Right atrium auricular region (tissue), 2 donors: ENCODE results near the gene CPA2. TPM values are rescaled to one million over a fixed set of nuclear protein-coding genes. Genes with fewer than 3 reads are reported as not detected.

Source experiments
- DNase-seq: peaks from one replicate; pipeline ENCODE4 v3.0.0-alpha.2; 2019; ENCODE audit warnings: low spot score
- H3K27ac ChIP-seq, 2 donors: fragments of 200-600 bp; sonication (generic); 1 replicate in 1 of 2; 2 replicates in 1 of 2; pipeline ENCODE4 v1.5.1; 2016 to 2019
- H3K27me3 ChIP-seq, 2 donors: fragments of 200-600 bp; sonication (generic); one replicate each; pipeline versions ENCODE4 v1.5.1 to v1.6.0; 2017 to 2019
- H3K36me3 ChIP-seq: fragments of 200-600 bp; sonication (generic); one replicate; pipeline ENCODE4 v1.5.1; 2016
- H3K4me1 ChIP-seq, 2 donors: fragments of 200-600 bp; sonication (generic); one replicate each; pipeline versions ENCODE4 v1.5.1 to v1.6.0; 2017 to 2019
- H3K4me3 ChIP-seq, 2 donors: fragments of 200-600 bp; sonication (generic); 1 replicate in 1 of 2; 2 replicates in 1 of 2; pipeline ENCODE4 v1.5.1; 2017 to 2019; ENCODE audit warnings: mild to moderate bottlenecking in 1 of 2, moderate library complexity in 1 of 2
- H3K9me3 ChIP-seq, 2 donors: fragments of 200-600 bp; sonication (generic); one replicate each; pipeline ENCODE4 v1.5.1; 2019
- CTCF ChIP-seq, 2 donors: fragments of 200-600 bp; sonication (generic); IDR thresholded peaks; one replicate each; pipeline ENCODE4 v1.5.1; 2019; ENCODE audit warnings: antibody characterized with exemption in 2 of 2
- total RNA-seq, 2 donors: library from RNA; depleted of rRNA; stranded (reverse); fragments of >200 nt; gene quantifications; one replicate each; pipeline ENCODE4 v1.1.0, GENCODE V29; 2016

The CPA2 gene
- total RNA-seq, 2 donors from 2014 or later, result not detected

- no peaks in the 10 kb centered on the region for H3K27me3 ChIP-seq
- H3K4me3 ChIP-seq, result peak overlapping the region in 1 of 2 donors; percentile 31
- no peak overlapping the region for H3K27ac ChIP-seq
These were observed 6.6 kb downstream of the CPA2 start for GRCh38 chr7:130273081-130273932.

GRCh38 chr7:130273933-130274255, 7.2 kb downstream of the CPA2 start:
- TF ChIP-seq CTCF (IDR thresholded peaks at IDR 0.05), result no peak
- H3K36me3 ChIP-seq, result no peaks in the 10 kb centered on the region
- H3K27me3 ChIP-seq, result no peaks in the 10 kb centered on the region
- no peak for DNase-seq
- H3K27ac ChIP-seq, result no peak overlapping the region
- H3K4me3 ChIP-seq, result peak overlapping the region in 1 of 2 donors; percentile 31
- peaks cover 0 to 14% of the 10 kb centered on the region in 2 donors for H3K4me1 ChIP-seq
- no peaks in the 10 kb centered on the region for H3K9me3 ChIP-seq

More at GRCh38 chr7:130273081-130273932, 6.6 kb downstream of the CPA2 start:
- peaks cover 0 to 14% of the 10 kb centered on the region in 2 donors for H3K4me1 ChIP-seq
- DNase-seq, result no peak
- no peak for TF ChIP-seq CTCF (IDR thresholded peaks at IDR 0.05)
- H3K9me3 ChIP-seq, result no peaks in the 10 kb centered on the region
- H3K36me3 ChIP-seq, result no peaks in the 10 kb centered on the region

- Histone ChIP-seq H3K4me1 (peaks cover 0 to 14% of the 10 kb centered on the region in 2 donors), H3K4me3 (no peak overlapping the region), H3K27me3 (no peaks in the 10 kb centered on the region), H3K36me3 (no peaks in the 10 kb centered on the region), H3K27ac (no peak overlapping the region), H3K9me3 (no peaks in the 10 kb centered on the region)
- no peak for DNase-seq
- no peak for TF ChIP-seq CTCF (IDR thresholded peaks at IDR 0.05)
These were observed 7.6 kb downstream of the CPA2 start for GRCh38 chr7:130274296-130274695.

- DNase-seq, result no peak
- H3K4me1 ChIP-seq, result peaks cover 0 to 14% of the 10 kb centered on the region in 2 donors
- no peaks in the 10 kb centered on the region for H3K9me3 ChIP-seq
- no peaks in the 10 kb centered on the region for H3K27me3 ChIP-seq
- no peaks in the 10 kb centered on the region for H3K36me3 ChIP-seq
- H3K4me3 ChIP-seq, result no peak overlapping the region
- no peak overlapping the region for H3K27ac ChIP-seq
- no peak for TF ChIP-seq CTCF (IDR thresholded peaks at IDR 0.05)
These were observed 8.4 kb downstream of the CPA2 start for GRCh38 chr7:130274983-130275591.

- no peaks in the 10 kb centered on the region for H3K9me3 ChIP-seq
- no peak for TF ChIP-seq CTCF (IDR thresholded peaks at IDR 0.05)
- no peaks in the 10 kb centered on the region for H3K36me3 ChIP-seq
- peaks cover 0 to 14% of the 10 kb centered on the region in 2 donors for H3K4me1 ChIP-seq
- no peak overlapping the region for H3K27ac ChIP-seq
- no peaks in the 10 kb centered on the region for H3K27me3 ChIP-seq
- H3K4me3 ChIP-seq, result no peak overlapping the region
- no peak for DNase-seq
These were observed 9.2 kb downstream of the CPA2 start for GRCh38 chr7:130275826-130276297.
